ENCODE measurements around the gene OSBPL5. TPM values are rescaled to one million over a fixed set of nuclear protein-coding genes. Genes with fewer than 3 reads are reported as not detected.

OSBPL5 gene
- total and polyA plus RNA-seq, 9 of the 15 experiments (the other 6 are each of a cell fraction or from before 2014, with no cell fraction given) = 0.06 to 14.8 (median 3.2) TPM

- TF ChIP-seq POLR2B (IDR thresholded peaks at IDR 0.05; ENCODE audit: low read depth, partially characterized antibody) (no peak), MBD1 (CRISPR knock-in tag; IDR thresholded peaks at IDR 0.05) (no peak), BCL6 (CRISPR knock-in tag; IDR thresholded peaks at IDR 0.05) (no peak), MLX (CRISPR knock-in tag; conservative IDR thresholded peaks at IDR 0.05) (no peak), CSDE1 (IDR thresholded peaks at IDR 0.05) (no peak), CHD1 (IDR thresholded peaks at IDR 0.05; ENCODE audit: low read length) (no peak), SMARCA5 (IDR thresholded peaks at IDR 0.05) (no peak), DMBX1 (CRISPR knock-in tag; IDR thresholded peaks at IDR 0.05; ENCODE audit: borderline replicate concordance) (no peak), ZBTB12 (CRISPR knock-in tag; IDR thresholded peaks at IDR 0.05) (no peak), ZC3H11A (IDR thresholded peaks at IDR 0.05; ENCODE audit: low read depth, low read length) (no peak), BCOR (IDR thresholded peaks at IDR 0.05) (no peak), MXI1 (IDR thresholded peaks at IDR 0.05; ENCODE audit: low read depth, low read length) (no peak), HINFP (tag; conservative IDR thresholded peaks at IDR 0.05; ENCODE audit: low read depth) (no peak)
Observed at GRCh38 chr11:3044004-3044403, 121.1 kb downstream of the OSBPL5 start (continued).
